SK-N-SH treated with all-trans-retinoic acid at 6 μM for 48 hours (cell line): Measurements from ENCODE around the gene PHLDA3.

Experiments
- OSR1 ChIP-seq: fragments of 250-450 bp; sonication (Bioruptor Pico); IDR thresholded peaks from 2 replicates; pipeline ENCODE4 v1.8.0; 2022; ENCODE audit warnings: moderate library complexity, mild to moderate bottlenecking, inconsistent platforms
- ZFP3 ChIP-seq: fragments of 250-450 bp; sonication (Bioruptor Pico); IDR thresholded peaks from 2 replicates; pipeline ENCODE4 v1.5.0; 2020; ENCODE audit warnings: mild to moderate bottlenecking, moderate library complexity
- ZFP30 ChIP-seq: fragments of 450-650 bp; formaldehyde crosslinking; IDR thresholded peaks from 2 replicates; pipeline ENCODE4 v1.5.0; 2022; ENCODE audit warnings: mild to moderate bottlenecking, moderate library complexity

DNA sequence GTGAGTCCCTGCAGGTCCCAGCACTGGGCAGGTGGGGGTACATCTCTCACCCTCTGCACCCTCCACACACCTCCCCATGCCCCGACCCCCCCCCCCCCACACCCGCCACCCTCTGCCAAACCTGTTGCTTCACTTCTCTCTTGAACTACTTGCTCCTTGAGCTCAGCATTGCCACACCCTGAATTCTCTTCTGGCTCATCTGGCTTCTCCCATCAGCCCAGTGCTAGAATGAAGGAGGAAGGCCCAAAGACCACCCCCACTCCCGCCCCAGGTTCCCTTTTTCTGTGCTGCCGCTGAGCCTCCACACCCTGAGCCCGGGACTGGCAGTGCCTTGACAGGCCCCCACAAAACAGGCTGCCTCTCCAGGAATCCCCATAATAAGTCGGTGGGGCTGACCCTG is 41.0 kb downstream of the PHLDA3 start:
- TF ChIP-seq ZFP3 (CRISPR knock-in tag) (no peak), ZFP30 (no peak), OSR1 (CRISPR knock-in tag) (no peak)
